GM18909 (cell line): ENCODE measurements around the gene THEM4.
"Not testable (repeated sequence)": the region's sequence is repeated elsewhere in the genome, so short reads cannot be mapped to it uniquely, and the experiment has no call there.

Experiments used
- ATAC-seq: cut with Tn5 transposase; IDR thresholded peaks from one replicate; pipeline ENCODE4 v1.9.1; 2021; ENCODE audit warnings: mild to moderate bottlenecking; ENCODE audit not compliant: unreplicated experiment, poor library complexity

The THEM4 gene

DNA sequence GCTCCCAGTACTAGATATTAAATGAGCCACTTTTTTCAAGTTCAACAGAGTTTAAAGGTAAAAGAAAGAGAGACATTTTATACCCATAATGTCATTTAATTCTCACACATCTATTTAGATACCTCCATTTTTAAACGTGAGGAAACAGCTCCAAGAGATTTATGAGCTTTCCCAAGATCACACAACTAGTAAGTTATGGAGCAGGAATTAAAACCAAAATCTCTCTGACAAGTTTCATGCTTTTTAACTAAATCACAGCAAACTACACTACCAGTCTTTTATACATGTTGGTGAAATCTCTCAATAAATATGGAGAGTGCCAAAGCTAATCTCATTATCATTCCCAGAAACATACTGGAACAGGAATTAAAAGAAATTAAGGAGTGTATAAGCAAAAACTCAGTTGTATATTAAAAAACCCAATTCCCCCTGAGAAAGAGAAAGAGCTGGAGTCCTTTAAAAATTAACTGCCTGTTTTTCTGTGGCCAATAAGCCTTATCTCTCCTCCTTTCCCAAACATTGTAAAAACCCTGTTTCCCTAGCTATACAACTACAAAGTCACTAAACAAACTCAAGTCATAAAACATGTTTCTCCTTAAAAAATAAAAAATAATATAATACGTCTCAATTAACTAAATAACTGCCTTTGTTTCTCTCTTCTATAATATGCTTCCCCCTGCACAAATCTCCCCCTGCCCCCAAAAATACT is 26.7 kb upstream of the THEM4 start:
- ATAC-seq, result no peak

DNA sequence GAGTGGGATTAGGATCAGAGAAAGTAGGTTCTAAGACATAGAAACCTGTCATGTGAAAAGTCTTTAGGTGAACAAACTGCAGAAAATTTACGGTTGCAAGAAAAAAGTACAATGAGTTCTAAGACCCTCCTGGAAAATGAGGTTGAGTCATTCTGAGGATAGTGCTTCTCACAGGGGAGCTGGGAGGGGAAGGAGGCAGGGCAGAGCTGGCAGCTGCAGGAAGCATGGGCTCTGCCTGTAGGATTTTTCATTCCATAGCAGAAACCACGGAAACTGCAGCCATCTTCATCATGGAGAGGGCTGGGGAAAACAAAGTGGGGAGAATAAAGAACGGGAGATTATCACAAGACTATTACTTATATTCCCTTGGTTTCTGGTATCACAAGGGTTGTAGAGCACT is 25.8 kb upstream of the THEM4 start:
- ATAC-seq, result no peak

DNA sequence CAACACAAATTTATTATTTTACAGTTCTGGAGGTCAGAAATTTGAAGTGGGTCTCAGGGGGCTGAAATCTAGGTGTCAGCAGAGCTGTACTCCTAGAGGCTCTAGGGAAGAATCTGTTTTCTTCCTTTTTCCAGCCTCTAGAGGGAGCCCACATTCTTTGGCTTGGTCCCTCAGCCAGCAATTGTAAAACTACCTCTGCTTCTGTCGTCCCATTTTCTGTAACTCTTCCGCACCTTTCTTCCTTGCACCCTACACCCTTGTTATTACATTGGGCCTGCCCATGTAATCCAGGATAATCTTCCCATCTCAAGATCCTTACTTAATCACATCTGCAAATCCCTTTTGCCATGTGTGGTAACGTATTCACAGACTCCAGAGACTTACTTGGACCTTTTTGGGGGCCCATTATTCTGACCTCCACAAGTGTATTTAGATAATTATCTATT is 24.8 kb upstream of the THEM4 start:
- ATAC-seq, result no peak

DNA sequence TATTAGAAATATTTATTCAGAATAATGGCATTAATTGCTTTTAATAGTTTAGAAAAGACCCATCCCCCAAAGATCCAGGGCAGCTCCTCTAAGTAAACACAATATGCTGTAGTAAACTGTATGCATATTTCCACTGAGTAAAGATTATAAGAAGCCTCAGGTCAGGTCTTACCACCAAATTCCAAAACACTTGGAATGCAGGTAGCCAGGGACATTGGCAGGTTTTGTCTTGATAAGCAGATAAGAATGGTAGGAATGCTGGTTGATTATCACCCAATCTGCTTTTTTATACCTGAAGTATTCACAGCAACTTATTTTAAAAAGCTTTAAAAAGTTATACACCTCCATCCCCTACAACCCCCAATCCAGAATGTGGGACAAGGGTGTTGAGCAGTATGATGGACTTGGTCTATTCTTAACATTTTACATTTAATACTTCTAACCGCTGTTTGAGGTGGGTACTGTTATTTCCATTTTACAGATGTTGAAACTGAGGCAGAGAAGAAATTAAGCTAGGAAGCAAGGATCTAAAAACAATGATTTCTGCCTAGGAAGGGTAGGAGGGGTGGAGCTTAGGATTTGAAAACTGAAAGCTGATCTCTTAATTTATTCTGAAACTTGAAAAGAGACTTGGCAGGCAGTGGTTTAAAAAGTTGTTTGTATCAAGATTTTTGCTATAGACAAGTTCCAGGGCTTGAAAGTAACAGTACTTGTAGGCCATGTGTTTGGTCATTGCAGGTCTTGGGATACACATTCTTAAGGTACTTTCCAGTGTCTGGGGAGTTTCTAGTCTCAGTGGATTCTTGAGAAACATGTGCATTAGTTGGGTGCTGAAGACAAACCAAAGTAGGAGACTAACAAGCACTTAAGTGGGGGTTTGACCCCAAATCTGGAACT is 15.6 kb upstream of the THEM4 start:
- ATAC-seq, result no peak

DNA sequence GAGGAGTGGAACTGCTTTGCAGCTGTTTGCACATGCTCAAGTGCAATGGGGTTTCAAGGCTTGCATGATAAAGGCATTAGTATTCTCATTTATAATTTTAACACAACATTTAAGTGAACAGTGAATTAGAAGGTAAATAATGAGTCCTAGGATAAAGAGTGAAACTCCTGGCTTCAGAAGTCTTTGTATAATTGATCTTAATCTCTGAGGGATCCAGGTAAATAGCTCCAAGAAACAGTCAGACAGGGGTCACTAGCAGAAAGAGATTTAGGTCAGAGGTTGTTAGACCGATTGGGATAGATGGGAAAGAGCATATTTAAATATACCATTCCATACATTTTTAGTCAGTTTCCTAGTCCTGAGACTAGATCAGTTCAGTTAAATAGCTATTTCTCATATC is 14.1 kb upstream of the THEM4 start:
- ATAC-seq, result no peak

DNA sequence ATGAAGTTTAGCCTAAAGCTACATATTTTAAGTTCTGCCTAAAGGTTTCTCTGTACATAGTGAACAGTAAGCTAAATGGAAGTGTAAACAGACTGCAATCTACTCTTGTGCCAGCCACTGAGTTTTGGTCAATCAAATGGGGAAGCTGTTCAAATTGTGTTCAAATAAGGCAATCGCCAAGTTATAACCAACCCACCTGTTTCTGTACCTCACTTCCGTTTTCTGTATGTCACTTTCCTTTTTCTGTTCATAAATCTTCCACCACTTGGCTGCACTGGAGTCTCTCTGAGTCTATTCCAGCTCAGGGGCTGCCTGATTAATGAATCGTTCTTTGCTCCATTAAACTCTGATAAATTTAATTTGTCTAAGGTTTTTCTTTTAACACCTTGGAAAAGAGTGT is 10.8 kb upstream of the THEM4 start:
- no peak for ATAC-seq

DNA sequence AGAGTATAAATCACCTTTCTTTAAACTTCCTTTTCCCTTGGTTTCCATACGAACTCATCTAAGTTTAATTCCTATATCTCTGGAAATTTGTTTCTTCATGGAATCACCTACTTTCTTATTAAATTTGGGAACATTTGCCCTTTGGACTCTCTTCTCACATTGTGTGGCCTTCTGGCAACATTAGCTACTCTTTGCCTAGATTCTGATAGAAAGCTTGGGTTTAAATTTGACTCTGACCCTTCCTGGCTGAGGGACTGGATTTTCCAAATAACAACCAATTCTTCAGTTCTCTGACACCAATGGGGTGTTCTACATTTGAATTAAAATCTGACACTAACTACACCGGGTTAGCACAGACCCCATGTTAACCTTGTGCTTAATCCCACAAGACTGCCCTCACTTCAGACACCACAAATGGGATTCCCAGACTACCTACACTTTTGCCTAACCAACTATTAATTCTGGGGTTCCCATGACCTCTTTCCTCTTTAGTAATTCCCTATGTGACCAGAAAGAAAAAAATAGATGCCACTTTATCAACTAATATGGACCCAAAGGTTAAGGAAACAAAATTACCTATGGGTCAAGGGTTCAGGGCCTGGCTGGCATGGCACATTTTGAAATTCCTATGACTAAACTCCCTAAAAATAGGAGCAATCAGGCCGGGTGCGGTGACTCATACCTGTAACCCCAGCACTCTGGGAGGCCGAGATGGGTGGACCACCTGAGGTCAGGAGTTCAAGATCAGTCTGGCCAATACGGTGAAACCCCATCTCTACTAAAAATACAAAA is 9.7 kb upstream of the THEM4 start:
- ATAC-seq, result no peak

DNA sequence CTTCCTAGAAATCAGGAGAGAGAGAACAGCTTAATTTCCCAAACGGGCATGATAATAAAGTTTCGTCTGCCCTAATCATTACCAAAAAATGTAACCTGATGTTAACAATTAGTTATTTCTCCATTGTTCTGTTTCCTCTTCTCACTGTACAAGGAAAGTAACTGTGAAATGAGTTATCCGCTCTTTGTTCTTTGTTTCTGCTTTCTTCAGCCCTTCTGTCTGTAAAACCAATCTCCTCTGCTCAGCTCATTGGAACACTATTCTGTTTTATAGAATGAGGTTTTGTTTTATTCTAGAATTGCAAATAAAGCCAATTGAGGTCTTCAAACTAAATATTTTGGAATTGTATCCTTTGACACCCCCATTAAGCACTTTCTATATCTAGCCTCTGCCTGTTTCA is 8.8 kb upstream of the THEM4 start:
- no peak for ATAC-seq

DNA sequence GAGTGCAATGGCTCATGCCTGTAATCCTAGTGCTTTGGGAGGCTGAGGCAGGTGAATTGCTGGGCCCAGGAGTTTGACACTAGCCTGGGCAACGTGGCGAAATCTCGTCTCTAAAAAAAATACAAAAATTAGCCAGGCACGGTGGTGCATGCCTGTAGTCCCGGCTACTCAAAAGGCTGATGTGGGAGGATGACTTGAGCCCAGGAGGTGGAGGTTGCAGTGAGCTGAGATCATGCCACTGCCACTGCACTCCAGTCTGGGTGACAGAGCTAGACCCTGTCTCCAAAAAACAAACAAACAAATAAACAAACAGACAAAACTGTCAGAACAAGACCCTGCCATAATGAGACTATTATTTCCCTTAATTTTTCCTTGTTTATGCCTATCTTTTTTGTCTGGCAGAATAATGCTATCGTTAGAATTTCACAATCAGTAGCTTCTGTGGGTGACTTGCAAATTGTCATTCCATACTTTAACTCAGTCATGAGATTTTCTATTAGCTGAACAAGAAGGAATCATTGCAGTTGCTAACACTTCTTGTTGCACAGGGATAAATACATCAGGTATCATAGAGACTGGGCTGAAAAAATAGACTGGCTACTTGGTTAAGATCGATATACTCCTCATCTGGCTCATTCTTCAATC is 7.5 kb upstream of the THEM4 start:
- ATAC-seq, result no peak

DNA sequence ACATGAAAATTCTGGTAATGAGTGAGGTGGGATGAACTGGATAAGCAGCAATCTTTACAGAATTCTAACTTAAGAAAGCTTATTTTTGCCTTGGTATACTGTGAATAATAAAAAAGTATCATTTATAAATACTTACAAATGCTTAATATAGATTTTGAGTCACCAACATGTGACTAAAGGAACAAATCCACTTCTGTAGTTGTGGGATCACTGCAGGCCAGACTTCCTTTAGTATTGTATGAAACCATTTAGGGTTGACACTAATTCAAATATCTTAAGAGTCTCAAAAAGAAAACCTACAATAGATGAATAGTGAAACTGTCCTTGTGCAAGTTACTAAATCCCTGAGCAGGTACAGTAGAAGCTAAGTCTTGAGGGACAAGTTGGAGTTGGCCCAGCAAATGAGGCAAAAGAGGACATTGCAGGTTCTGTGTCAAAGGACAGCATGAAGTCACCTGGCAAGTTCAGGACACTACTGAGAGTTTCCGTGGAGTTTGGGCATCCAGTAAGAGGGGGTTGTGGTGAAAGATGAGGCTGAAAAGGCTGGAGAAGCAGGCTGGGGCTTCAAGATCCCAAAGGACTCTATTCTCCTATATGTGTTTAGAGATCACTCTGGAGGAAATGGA is 5.9 kb upstream of the THEM4 start:
- ATAC-seq, result no peak

DNA sequence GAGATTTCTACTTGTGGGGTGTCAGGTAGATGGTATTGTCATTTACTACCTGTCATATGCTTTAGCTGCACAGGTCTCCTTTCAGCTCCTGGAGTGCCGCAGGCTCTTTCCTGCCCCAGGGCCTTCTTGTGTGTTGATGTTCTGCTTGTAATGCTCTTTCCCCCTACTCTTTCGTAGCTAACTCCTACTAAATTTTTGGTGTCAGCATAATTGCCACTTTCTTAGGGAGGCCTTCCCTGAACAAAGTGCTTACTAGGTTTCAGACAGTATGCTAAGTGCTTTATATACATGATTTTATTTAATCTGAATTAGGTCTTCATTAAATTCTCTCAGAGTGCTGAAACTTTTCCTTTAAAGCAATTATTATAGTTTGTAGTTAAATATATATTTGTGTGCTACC is 4.8 kb upstream of the THEM4 start:
- no peak for ATAC-seq

DNA sequence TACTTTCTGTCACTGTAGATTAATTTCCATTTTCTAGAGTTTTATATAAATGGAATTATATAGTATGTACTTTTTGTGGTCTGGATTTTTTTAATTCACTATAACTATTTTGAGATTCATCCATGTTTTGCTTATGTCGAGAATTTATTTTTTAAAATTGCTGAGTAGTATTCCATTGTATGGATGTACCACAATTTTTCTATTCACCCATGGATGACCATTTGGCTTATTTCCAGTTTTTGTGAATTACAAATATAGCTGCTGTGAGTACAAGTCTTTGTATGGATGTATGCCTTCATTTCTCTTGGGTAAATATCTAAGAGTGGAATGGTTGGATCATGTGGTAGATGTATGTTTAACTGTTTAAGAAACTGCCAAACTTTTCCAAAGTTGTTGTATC is 3.7 kb upstream of the THEM4 start:
- no peak for ATAC-seq

DNA sequence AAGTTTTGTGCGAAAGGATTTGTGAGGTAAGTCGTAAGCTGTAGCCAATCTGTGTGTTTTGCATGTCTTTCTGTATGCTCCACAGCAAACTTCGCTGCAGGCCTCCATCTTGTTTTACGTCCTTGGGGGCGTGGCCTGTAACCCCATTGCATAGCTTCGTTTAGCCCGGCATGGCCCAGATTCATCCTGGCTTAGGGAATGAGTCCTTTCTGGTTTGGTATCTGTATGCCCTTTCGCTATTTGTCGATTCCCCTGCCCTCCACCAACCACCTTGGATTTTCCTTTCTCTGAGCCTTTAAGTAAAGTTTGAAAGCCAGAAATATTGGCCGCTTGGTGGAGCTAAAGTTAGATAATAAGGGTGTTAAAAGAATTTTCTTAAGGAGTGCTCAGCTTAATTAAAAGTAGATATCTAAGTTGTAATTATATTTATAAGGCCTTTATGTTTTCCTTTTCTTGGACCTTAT is 1.1 kb downstream of the THEM4 start:
- ATAC-seq, result no peak

DNA sequence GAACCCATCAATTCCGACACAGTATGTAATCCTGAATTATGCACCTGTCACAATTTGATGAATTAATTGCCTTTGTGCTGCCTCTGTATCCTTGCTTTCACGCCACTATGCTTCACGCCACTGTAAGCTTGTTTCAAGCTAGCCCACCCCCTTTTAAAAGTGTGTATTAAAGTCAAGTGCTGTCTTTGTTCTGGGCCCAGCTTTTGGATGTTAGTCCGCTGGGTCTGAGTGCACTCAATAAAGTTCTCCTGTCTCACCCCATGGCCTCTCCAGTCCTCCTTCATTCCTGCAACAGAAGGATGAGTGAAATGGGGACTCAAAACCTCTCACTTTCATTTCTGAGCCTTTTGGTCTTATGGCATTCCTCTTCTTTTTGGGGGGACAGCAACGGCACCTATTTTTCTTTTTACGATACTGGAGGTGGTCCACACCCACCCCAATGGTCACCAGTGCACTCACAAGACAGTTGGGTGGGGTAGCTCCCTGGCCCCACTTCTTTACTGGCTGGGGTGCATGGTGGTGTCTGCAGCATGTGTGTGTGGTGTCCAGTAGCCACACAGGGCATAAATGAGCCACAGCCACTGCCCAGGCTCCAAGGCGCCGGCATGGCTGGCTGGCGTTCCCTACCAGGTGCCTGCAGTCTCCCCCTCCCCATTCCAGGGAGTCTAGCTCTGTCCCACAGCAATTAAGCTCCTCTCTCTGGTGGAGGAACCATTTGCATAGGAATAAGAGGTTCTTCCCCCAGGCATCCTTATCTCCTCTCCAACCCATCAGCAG is 1.8 kb downstream of the THEM4 start:
- no peak for ATAC-seq

DNA sequence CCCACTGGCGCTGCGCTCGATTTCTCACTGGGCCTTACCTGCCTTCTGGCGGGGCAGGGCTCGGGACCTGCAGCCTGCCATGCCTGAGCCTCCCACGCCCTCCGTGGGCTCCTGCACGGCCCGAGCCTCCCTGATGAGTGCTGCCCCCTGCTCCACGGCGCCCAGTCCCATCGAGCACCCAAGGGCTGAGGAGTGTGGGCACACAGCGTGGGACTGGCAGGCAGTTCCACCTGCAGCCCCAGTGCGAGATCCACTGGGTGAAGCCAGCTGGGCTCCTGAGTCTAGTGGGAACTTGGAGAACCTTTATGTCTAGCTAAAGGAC is 3.0 kb downstream of the THEM4 start:
- not testable (repeated sequence) for ATAC-seq

DNA sequence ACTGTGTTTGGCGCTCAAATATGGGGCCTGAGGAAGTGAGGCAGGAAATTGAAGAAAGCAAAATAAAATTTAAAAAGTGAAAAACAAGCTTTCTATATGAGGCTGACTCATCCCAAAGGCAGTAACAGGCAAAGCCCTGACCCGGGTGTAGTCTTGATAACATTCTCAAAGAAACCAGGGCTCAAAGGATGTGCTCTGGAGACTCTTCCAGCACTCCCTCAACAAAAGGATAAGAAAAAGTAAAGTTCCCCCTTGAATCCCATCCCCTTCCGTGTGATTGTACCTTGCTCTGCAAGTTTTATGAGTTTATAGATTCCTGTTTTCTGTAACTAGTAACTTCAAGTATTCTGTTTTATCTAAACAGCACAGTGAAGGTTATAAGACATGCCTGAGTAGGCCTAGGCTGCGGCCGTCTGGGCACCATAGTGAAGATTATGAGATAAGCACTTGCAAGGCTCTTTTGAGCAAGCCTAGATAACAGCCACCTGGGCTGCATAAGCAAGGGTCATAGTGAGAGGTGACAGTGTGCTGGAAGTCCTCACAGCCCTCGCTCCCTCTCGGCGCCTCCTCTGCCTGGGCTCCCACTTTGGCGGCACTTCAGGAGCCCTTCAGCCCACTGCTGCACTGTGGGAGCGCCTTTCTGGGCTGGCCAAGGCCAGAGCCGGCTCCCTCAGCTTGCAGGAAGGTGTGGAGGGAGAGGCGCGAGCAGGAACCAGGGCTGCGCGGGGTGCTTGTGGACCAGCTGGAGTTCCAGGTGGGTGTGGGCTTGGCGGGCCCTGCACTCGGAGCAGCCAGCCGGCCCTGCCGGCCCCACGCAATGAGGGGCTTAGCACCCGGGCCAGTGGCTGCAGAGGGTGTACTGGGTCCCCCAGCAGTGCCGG is 3.6 kb downstream of the THEM4 start:
- ATAC-seq, result not testable (repeated sequence)

DNA sequence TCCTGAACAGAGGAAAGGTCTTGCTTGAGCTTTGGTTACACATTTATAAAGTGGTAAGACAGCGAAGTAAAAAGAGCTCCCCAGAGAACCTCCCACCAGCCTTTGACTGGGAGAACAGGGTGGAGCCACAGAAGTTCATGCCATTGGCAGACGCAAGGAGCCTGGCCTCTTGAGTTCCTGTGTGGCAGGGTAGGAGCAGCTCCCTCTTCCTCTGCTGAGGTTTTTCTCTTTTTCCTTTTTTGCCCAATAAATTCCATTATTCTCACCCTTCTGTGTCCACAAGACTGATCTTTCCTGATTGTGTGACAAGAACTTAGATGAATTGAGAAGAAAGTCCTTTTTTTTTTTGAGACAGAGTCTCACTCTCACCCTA is 4.3 kb downstream of the THEM4 start:
- ATAC-seq, result no peak

DNA sequence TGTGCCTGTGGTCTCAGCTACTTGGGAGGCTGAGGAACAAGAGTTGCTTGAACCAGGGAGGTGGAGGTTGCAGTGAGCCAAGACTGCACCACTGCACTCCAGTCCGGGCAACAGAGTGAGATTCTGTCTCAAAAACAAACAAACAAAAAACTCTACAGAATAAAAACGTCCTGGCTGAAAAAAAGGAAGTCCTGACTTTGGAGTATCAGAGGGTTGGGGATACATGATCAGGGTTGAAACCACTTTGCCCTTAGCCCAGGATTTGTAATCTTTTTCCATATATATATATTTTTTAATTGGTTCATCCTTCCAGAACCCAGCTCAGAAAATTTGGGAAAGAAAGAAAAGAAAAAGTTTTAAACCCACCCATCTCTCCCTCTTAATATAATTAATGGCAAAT is 6.5 kb downstream of the THEM4 start:
- no peak for ATAC-seq
